Thyroid gland (tissue), 4 donors: ENCODE measurements around the gene CENPM.

Experiments used
- POLR2A ChIP-seq, 2 donors: fragments of 450-650 bp; IDR thresholded peaks; one replicate each; pipeline ENCODE4 v1.6.1; 2017; ENCODE audit warnings: antibody characterized with exemption in 2 of 2, mild to moderate bottlenecking in 2 of 2, moderate library complexity in 1 of 2
- TF ChIP-seq, protein P1 (sequence below), 6 experiments: fragments of 200-600 bp in 3 of 6; fragments of 450-650 bp in 3 of 6; sonication (generic) in 3 of 6; IDR thresholded peaks; one replicate each; pipeline ENCODE4 v1.5.1; 2016 to 2019; ENCODE audit warnings: antibody characterized with exemption in 6 of 6, mild to moderate bottlenecking in 2 of 6, inconsistent platforms in 1 of 6, moderate library complexity in 1 of 6

GRCh38 chr22:41891407-41891806 is 55.5 kb downstream of the CENPM start:
- TF ChIP-seq POLR2A (IDR thresholded peaks at IDR 0.05) = no peak
- TF ChIP-seq, protein P1, sequence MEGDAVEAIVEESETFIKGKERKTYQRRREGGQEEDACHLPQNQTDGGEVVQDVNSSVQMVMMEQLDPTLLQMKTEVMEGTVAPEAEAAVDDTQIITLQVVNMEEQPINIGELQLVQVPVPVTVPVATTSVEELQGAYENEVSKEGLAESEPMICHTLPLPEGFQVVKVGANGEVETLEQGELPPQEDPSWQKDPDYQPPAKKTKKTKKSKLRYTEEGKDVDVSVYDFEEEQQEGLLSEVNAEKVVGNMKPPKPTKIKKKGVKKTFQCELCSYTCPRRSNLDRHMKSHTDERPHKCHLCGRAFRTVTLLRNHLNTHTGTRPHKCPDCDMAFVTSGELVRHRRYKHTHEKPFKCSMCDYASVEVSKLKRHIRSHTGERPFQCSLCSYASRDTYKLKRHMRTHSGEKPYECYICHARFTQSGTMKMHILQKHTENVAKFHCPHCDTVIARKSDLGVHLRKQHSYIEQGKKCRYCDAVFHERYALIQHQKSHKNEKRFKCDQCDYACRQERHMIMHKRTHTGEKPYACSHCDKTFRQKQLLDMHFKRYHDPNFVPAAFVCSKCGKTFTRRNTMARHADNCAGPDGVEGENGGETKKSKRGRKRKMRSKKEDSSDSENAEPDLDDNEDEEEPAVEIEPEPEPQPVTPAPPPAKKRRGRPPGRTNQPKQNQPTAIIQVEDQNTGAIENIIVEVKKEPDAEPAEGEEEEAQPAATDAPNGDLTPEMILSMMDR (IDR thresholded peaks at IDR 0.05) = no peak
